Measurements from ENCODE around the gene ETV1. TPM values are rescaled to one million over a fixed set of nuclear protein-coding genes. Genes with fewer than 3 reads are reported as not detected.

The ETV1 gene
- total and polyA plus RNA-seq, 9 of the 15 experiments (the other 6 are each of a cell fraction or from before 2014, with no cell fraction given), result 7.2 to 27.4 (median 14.0) TPM

GRCh38 chr7:13849163-13849892, 140.1 kb downstream of the ETV1 start (continued):
- TF ChIP-seq IRF9 (tag; IDR thresholded peaks at IDR 0.05) (peak; percentile 96), ZNF311 (CRISPR knock-in tag; IDR thresholded peaks at IDR 0.05) (peak; percentile 88), EP300 (IDR thresholded peaks at IDR 0.05; ENCODE audit: low read length) (no peak), EGR1 (conservative IDR thresholded peaks at IDR 0.05) (no peak), ETS1 (conservative IDR thresholded peaks at IDR 0.05; ENCODE audit: control insufficient read depth, low read depth, low read length) (no peak), CGGBP1 (CRISPR knock-in tag; IDR thresholded peaks at IDR 0.05) (no peak), FOXK2 (conservative IDR thresholded peaks at IDR 0.05 in 1 of 2, IDR thresholded peaks at IDR 0.05 in 1 of 2; ENCODE audit: low read depth in 2 of 2) (no peak), RBM22 (IDR thresholded peaks at IDR 0.05; ENCODE audit: low read depth, low read length, poor library complexity, severe bottlenecking) (no peak), NCOA4 (IDR thresholded peaks at IDR 0.05; ENCODE audit: partially characterized antibody) (no peak), SRSF7 (optimal IDR thresholded peaks at IDR 0.05; ENCODE audit: low read depth, low read length) (no peak), OTX1 (CRISPR knock-in tag; IDR thresholded peaks at IDR 0.05) (peak; percentile 71; the same call in 1 of the 2 replicates), NCOA1 (IDR thresholded peaks at IDR 0.05; ENCODE audit: low read depth) (no peak), MLLT1 (IDR thresholded peaks at IDR 0.05) (no peak), MCM7 (IDR thresholded peaks at IDR 0.05) (no peak), NR2F6 (CRISPR knock-in tag; IDR thresholded peaks at IDR 0.05) (no peak), ZNF449 (CRISPR knock-in tag; IDR thresholded peaks at IDR 0.05) (peak; percentile 85), EWSR1 (IDR thresholded peaks at IDR 0.05; ENCODE audit: borderline replicate concordance, low read depth, partially characterized antibody) (no peak), KDM5B (IDR thresholded peaks at IDR 0.05; ENCODE audit: insufficient replicate concordance, low read depth, low read length) (no peak), ZNF212 (CRISPR knock-in tag; IDR thresholded peaks at IDR 0.05) (no peak)
